Stimulated activated CD8-positive, alpha-beta memory T cell treated with anti-CD3 and anti-CD28 coated beads, Interleukin-12 subunit alpha, Interleukin-12 subunit beta, amount 100 ng/mL, for 4 hours (primary cell): ENCODE data around the gene NCF2.

Source experiments
- DNase-seq: peaks from one replicate; pipeline ENCODE4 v3.0.0-alpha.2; 2020; ENCODE audit warnings: low read depth

The NCF2 gene

DNA sequence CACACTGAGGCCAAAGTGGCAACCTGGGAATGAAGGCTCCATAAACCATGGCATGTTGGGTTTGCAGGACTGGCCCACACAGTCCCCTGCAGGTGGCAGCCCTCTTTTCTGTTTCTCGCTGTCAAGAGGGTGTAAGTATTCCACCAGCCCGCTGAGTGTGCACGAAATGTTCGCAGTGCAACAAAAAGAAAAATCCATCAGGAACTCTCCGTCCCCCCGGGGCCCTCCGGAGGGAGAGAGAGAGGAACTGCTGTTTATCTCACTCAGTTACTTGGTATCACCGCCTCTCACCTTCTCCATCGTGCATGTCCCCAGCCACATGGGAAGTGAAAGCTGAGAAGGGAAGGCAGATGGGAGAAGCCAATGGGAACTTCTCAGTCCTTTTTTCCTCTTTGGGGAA lies 38.3 kb downstream of the NCF2 start:
- DNase-seq = no peak

DNA sequence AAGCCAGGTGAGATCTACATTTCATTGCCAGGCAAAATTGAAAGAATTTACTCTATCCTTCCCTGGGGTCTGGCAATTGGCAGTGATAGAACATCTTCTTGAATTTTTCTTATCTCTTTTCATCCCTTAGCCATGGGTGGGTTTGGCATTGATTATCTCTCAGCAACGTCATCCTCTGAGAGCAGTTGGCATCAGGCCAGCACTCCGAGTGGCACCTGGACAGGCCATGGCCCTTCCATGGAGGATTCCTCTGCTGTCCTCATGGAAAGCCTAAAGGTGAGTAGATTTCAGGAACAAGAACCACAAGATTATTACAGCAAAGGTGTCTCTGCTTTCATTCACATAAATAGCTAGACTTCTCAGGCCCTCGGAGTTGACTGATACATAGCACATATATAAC lies 39.3 kb downstream of the NCF2 start:
- no peak for DNase-seq

DNA sequence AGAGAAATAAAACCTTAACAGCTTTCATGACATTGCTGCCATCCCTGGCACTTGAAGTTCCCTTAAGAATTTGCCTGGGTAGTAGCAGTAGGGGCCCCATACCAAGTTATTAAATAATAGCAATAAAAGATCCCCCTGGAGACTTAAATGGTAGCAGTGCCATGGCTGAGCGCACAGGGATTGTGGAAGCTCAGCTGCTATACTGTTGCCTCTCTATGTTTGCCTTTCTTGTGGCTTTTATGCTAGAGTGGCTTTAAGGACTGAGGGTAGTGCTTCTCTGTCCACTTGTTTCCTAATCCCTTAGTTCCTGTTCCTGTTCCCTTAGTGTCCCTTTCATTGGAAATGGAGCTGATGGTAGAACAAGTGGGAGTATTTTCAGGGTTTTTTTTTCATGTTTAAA lies 42.1 kb downstream of the NCF2 start:
- no peak for DNase-seq

DNA sequence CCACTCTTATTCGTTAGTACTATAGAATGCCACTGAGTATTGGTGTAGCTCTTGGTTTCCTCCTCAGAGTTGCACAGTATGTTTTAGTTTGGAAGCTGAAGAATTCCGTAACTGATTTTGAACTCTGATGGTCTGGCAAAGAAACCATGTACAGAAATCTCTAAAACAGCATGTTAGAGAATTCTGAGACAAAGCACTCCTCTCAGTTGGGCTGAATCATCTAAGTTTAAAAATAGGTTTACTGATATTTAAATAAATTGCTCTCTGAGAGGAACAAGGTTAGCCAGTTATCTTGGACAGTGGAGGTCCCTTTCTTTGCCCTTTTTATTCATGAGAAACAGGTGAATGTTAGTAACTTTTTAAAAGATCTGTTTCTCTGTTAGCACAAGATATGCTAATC lies 43.8 kb downstream of the NCF2 start:
- DNase-seq = no peak

DNA sequence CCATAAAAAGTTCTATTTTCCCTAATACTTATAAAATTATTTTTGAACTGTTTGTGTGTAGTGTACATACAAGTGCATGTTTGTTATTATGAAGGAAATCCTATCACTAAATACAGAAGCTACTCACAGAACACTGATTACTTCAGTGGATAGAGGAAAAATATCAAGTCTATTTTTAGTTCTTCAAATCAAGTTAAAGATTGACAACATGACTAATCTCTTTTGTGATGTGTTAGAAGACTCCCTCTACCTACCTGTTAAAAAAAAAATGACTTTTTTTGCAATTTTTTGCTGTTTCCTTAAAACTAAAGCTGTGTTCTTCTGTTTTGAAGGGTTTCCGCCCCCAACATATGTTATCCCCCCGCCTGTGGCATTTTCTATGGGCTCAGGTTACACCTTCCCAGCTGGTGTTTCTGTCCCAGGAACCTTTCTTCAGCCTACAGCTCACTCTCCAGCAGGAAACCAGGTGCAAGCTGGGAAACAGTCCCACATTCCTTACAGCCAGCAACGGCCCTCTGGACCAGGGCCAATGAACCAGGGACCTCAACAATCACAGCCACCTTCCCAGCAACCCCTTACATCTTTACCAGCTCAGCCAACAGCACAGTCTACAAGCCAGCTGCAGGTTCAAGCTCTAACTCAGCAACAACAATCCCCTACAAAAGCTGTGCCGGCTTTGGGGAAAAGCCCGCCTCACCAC lies 45.5 kb downstream of the NCF2 start:
- no peak for DNase-seq

DNA sequence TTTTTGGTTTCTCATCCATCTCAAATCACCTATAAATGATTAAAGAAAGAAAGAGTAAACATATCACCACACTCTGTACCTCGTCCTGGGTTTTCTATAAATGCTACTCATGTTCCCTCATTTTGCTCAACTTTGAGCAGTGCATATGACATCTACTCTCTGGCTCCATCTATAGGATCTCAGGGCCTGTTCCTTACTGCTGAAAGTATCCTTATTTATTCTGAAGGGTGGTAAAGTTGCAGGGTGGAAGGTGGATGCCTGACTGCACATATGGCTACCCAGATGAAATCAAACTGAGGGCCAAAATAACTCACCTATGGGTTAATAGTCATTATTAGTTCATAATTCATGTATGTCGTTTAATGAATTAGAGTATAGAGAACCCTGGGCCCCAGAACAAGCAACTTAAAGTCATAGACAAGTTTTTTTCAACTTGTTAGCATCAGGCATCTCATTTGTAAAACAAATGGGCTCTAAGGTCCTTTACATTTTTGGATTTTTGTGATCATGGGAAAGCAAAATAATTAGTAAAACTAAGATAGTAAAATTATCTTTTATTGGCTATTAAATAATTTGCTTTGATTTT lies 46.5 kb downstream of the NCF2 start:
- DNase-seq = no peak

DNA sequence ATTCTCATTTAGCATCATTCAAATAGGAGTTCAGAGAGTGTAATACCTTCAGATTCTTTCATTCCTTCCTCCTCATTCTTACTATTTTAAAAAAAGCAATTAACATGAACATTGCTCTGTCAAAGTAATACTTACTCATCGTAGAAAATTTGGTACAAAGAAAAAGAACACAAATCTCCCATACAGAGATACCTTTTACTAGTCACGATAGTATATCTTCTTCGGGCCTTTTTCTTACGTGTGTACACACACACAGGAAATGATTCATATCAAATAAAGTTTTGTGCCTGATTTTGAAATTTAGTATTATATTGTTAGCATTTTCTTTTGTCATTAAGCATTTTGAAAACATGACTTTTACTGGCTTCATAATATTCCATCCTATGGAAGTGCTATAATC lies 52.9 kb downstream of the NCF2 start:
- DNase-seq = no peak

DNA sequence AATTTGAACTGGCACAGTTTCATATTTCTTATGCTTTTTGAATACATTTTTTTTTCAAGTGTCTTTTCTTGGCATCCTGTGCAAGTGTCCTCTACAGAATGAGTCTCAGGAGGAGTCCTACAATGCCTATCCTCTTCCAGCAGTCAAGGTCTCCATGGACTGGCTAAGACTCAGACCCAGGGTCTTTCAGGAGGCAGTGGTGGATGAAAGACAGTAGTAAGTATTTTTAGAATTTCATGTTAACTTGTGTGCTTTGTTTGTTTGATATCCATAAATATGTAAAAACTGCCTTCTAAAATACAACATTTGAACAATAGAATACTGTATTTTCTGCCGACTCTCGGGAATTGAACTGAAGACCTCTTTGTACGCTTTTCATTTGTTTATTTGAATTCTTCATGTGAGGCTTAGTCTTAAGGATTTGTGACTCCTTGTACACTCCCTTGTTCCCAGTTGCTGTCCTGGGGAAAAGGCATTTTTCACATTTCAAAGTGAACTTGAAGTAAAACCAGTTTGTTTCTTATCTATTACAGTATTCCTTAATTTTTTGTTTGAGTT lies 56.6 kb downstream of the NCF2 start:
- DNase-seq = no peak

DNA sequence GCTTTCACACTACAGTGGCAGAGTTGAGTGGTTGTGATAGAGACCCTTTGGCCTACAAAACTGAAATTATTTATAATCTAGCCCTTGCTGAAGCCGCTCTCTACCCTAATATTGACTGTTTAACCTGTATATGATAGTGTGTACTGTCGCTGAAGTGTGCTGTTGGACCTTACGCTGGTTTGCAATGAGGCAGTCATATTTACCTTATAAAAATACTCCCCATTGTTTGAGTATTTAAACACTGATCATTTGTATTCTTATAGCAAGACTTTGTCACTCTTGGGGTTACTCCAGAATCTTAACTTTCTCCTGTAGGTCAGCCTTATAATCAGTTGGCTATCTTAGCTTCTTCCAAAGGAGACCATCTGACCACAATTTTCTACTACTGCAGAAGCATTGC lies 61.7 kb downstream of the NCF2 start:
- no peak for DNase-seq

DNA sequence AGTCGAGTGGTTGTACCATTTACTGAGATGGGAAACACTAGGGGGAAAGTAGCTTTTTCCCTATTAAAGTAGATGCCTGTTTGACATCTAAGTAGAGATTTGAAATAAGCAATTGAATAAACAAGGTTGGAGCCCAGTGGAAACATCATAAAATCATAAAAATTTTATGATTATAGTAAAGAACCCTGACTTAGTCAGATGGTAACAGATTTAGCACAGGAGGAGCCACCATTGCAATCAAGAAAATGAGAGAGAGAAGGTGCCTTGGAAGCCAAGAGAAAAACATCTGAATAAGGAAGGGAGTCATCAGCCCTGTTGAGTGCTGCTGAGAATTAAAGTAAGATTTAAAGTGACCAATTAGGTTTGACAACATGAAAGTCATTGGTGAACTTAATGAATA lies 68.2 kb downstream of the NCF2 start:
- no peak for DNase-seq

DNA sequence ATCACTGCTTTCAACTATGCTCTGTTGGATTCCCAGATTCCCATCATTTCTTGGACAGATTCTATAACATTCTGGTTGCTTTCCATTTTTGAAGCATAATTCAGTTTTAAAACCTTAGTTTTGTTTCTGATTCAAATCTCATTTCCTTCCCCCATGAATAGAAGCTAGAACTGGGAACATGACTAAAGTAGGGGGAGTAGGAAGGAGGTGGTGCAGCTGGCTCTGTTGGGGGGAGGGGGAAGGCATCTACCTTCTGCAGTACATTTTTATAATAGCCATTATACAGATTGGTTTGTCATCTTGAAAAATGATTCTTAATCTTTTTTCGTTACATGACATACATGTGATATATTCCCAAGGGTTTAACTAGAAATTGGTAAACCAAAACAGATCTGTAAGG lies 69.9 kb downstream of the NCF2 start:
- DNase-seq = no peak

DNA sequence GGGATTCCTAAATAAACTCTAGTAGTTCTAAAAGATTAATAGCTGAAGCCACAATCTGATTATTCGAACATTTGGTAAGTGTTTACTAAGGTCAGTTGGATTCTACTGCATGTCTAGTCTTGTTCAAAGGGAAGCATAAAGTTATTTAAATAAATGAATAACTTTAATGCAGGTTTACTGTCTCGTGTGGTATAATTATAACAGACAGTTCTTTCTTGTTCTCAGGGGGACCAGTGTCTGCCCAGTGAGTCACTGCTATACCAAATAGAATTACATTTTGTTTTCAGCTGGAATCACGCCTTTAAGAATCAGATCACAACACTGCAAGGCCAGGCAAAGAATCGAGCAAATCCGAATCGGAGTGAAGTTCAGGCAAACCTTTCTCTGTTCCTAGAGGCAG lies 72.9 kb downstream of the NCF2 start:
- DNase-seq = no peak

DNA sequence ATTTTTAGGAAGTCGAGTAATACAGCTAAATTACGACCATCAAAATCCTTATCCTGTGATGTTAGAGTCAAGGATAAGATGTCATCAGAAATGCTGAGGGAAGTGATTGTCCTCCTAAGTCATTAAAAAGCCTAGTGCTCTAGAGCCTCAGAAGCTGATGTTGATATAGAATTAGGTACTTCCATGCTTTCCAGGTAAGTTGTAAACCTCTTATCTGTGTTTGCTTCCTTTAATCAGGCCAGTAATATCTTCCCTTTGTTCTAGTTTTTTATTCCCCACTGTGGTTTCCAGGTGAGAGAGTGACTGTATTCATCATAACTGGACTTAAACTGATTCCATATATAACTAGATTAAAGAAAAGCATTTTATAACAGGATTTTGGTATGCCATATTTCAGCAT lies 73.5 kb downstream of the NCF2 start:
- no peak for DNase-seq

DNA sequence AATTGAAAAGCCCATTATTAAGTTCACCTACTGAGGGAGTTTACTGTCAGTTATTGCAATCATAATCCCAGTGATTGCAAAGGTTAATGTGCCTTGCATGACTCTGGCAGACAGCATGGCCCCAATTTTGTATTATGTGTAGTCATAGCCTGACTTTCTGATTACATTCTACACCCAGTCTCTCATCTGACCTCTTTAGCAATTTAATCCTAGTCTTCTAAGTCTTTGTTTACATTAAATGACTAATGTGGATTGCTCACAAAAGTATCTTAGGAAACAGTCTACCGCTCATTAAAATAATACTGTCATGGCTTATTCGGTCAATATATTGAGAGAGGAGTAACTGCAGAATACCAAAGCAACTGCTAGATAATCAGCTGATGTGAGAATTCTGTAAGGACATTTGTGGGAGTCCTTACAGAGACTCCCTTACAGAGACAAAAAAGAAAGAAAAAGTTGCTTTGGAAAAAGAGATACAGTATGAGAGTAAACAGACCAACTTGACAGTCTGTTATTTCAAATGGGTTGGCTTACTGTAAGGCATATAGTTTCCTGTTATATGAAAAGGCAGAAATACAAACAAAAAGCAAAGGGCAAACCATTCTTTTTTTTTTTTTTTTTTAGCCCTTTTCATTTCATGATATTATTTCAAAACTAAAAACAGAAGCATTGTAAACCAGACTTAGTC lies 75.1 kb downstream of the NCF2 start:
- DNase-seq = no peak

DNA sequence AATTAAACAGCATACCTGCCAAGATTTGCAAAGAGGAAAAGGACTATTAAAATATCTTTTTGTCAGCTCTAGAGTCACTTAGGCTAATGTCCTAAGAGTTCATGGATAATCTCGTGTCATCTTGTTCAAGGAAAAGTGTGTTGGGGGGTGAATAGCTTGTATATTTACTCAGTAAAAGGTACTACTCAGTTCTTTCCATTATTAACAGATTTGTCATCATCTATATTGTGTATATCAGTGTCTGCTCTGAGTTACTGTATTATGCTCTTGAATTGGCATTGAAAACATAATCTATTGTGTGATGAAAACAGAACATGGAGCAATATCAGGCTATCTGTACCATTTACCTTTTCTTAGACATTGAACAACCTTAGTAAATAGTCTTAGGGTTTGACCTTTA lies 76.0 kb downstream of the NCF2 start:
- DNase-seq = no peak

DNA sequence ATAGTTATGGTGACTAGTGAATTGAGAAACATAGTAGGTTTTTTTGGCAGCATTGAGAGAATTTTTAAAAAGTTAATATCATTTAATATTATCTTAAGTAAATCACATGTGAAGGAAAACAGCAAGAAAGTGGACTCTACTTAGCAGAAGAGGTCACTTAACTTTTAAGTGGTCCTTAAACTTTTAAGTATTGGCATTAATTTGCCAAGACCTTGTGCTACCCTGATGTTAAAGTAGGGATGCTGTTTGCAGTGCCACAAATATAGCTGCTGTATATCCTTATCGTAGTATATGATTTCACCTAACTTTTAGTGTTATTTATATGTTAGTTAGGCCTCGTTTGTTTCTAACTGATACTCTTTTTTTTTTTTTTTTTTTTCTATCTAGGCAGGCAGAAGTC lies 77.8 kb downstream of the NCF2 start:
- DNase-seq = no peak

DNA sequence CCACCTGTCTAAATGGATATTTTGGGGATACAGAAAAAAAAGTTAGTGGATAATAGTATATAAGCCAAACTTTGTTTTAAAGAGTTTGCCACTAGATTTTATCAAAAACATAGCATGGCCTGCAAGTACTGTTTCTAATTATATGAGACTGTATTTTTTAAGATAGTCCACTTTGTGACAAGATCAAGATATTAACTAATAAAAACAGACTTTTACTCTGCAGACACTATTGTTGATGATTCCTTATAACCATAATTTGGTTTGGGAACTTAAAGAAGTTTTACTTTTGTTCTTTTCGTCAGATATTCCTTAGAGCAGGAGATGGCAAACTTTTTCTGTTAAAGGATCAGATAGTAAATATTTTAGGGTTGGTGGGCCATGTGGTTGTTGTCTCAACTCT lies 81.6 kb downstream of the NCF2 start:
- DNase-seq = no peak

DNA sequence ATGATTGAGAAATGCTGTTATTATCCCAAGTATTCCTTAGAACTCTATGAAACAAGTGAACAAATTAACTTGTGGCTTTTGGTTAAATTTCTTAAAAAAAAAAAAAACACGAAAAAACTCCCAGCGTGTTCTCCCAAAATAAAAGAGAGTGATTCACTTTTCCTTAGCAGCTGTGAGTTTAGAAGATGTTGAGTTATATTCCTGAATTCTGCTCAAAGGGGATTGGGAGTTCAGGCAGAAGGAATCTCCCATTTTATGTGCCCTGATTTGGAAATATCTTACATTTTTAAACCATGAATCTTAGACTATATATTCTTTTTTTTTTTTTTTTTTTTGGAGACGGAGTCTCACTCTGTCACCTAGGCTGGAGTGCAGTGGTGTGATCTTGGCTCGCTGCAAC lies 83.7 kb downstream of the NCF2 start:
- no peak for DNase-seq
